K562 (cell line): Measurements from ENCODE around the gene RPS6KA2. TPM values are rescaled to one million over a fixed set of nuclear protein-coding genes. Genes with fewer than 3 reads are reported as not detected.
A peak's percentile ranks its signal among the peaks of the same experiment; 100 is the strongest.

Experiments
- ATAC-seq: fragments of 200-7000 bp; cut with Tn5 transposase; 3 replicates; pipeline ENCODE4 v1.9.1; 2020; ENCODE audit warnings: moderate library complexity
- BruUV-seq: library from RNA; stranded (reverse); fragments of 400-500 nt; replicated peaks from 2 replicates; lab custom pipeline; 2021; lab: Mats Ljungman, UMichigan
- CTCF ChIA-PET: fragments of 300-600 bp; formaldehyde crosslinking; extraction: SDS; loops from one replicate; lab custom pipeline; 2021; ENCODE audit warnings: low intra/inter-chr PET ratio; lab: Yijun Ruan, JAX
- POLR2A ChIA-PET: fragments of 300-600, 350-650 bp; sonication (Branson Sonifier 250); formaldehyde crosslinking; extraction: SDS; loops from one replicate; lab custom pipeline; 2021; ENCODE audit warnings: antibody characterized with exemption, inconsistent platforms; lab: Yijun Ruan, JAX
- DNase-seq, 4 experiments: peaks; one replicate each; pipeline versions ENCODE4 v3.0.0 to v3.0.0-alpha.2; 2011 to 2018; ENCODE audit warnings: low spot score in 3 of 4, mixed read lengths in 3 of 4; ENCODE audit errors: extremely low read depth in 1 of 4
- FAIRE-seq: peaks from 2 replicates; lab custom pipeline; 2011; peaks lifted over from hg19 to GRCh38; lab: Jason Lieb, UNC
- H2AFZ ChIP-seq: 2 replicates; pipeline ENCODE4 v1.6.0; 2011; ENCODE audit warnings: low read depth, low read length, control low read depth, inconsistent platforms
- H3K27ac ChIP-seq: fragments of 200-600 bp; 3 replicates; pipeline ENCODE4 v1.8.0; 2011; ENCODE audit warnings: low read depth, mild to moderate bottlenecking, control low read depth, inconsistent platforms, low read length, moderate library complexity, mixed read lengths; ENCODE audit errors: extremely low read depth
- H3K27me3 ChIP-seq, 2 experiments: fragments of 300-600 bp in 1 of 2; 2 replicates in 1 of 2; 3 replicates in 1 of 2; pipeline versions ENCODE4 v1.6.0 to v1.8.0; 2011; ENCODE audit warnings: inconsistent platforms in 2 of 2, low read length in 2 of 2, mild to moderate bottlenecking in 1 of 2, mixed read lengths in 1 of 2, moderate library complexity in 1 of 2; ENCODE audit not compliant: control insufficient read depth in 2 of 2, insufficient read depth in 2 of 2
- H3K36me3 ChIP-seq: fragments of 300-600 bp; 3 replicates; pipeline ENCODE4 v1.8.0; 2011; ENCODE audit warnings: mild to moderate bottlenecking, low read length, inconsistent platforms; ENCODE audit not compliant: control insufficient read depth, insufficient read depth
- H3K4me1 ChIP-seq, 2 experiments: fragments of 200-600 bp in 1 of 2; replicated peaks in 1 of 2; 2 replicates in 1 of 2; 3 replicates in 1 of 2; pipeline versions ENCODE4 v1.5.1 to v1.8.0; 2011; ENCODE audit warnings: inconsistent platforms in 2 of 2, low read length in 2 of 2, mild to moderate bottlenecking in 1 of 2, mixed read lengths in 1 of 2, moderate library complexity in 1 of 2; ENCODE audit not compliant: control insufficient read depth in 2 of 2, insufficient read depth in 2 of 2
- H3K4me2 ChIP-seq: 2 replicates; pipeline ENCODE4 v1.6.1; 2011; ENCODE audit warnings: low read length, control low read depth, inconsistent platforms, mixed read lengths; ENCODE audit not compliant: insufficient read depth
- H3K4me3 ChIP-seq: fragments of 200-600 bp; sonication (generic), shearing (Covaris generic); 2 replicates; pipeline ENCODE4 v1.5.1; 2016; ENCODE audit warnings: control low read depth, inconsistent platforms
- H3K79me2 ChIP-seq: fragments of 200-600 bp; 3 replicates; pipeline ENCODE4 v1.8.0; 2011; ENCODE audit warnings: low read length, inconsistent platforms; ENCODE audit not compliant: control insufficient read depth, insufficient read depth
- H3K9ac ChIP-seq, 2 experiments: 2 replicates each; pipeline versions ENCODE4 v1.6.0 to v1.6.1; 2011; ENCODE audit warnings: low read depth in 2 of 2, low read length in 2 of 2, control low read depth in 1 of 2, inconsistent platforms in 1 of 2, mild to moderate bottlenecking in 1 of 2, mixed read lengths in 1 of 2; ENCODE audit not compliant: insufficient read depth in 1 of 2
- H3K9me1 ChIP-seq: one replicate; pipeline ENCODE4 v1.6.0; 2011; ENCODE audit warnings: inconsistent platforms, mild to moderate bottlenecking, low read length, moderate library complexity; ENCODE audit not compliant: control insufficient read depth, insufficient read depth
- H3K9me3 ChIP-seq: replicated peaks from 2 replicates; pipeline ENCODE4 v1.5.1; 2011; ENCODE audit warnings: low read depth, low read length, inconsistent platforms; ENCODE audit not compliant: control insufficient read depth, insufficient read depth
- H4K20me1 ChIP-seq: replicated peaks from 2 replicates; pipeline ENCODE4 v1.6.1; 2011; ENCODE audit warnings: low read length, inconsistent platforms, mixed read lengths; ENCODE audit not compliant: control insufficient read depth, insufficient read depth
- CREB3L1 ChIP-seq: fragments of 450-650 bp; IDR thresholded peaks from 2 replicates; pipeline ENCODE4 v1.6.1; 2014; ENCODE audit warnings: low read depth, mild to moderate bottlenecking, moderate library complexity, borderline replicate concordance
- DIDO1 ChIP-seq: fragments of 450-650 bp; IDR thresholded peaks from 2 replicates; pipeline ENCODE4 v1.6.1; 2016; ENCODE audit warnings: low read depth, missing biosample characterization, missing genetic modification characterization
- ELF4 ChIP-seq: fragments of 450-650 bp; formaldehyde crosslinking; IDR thresholded peaks from 2 replicates; pipeline ENCODE4 v1.4.0; 2022; ENCODE audit warnings: missing genetic modification characterization
- HOXB6 ChIP-seq: fragments of 250-450 bp; sonication (Bioruptor Pico); IDR thresholded peaks from 2 replicates; pipeline ENCODE4 v1.5.1; 2022; ENCODE audit warnings: mild to moderate bottlenecking, borderline replicate concordance
- PTTG1 ChIP-seq: fragments of 450-650 bp; IDR thresholded peaks from 2 replicates; pipeline ENCODE4 v1.6.1; 2016; ENCODE audit warnings: low read depth, mild to moderate bottlenecking, missing genetic modification characterization, missing compliant biosample characterization
- RERE ChIP-seq: sonication (generic); formaldehyde crosslinking; IDR thresholded peaks from 2 replicates; pipeline ENCODE4 v1.8.0; 2023; ENCODE audit warnings: missing genetic modification reagents, mild to moderate bottlenecking, borderline replicate concordance
- SIRT6 ChIP-seq: IDR thresholded peaks from one replicate; pipeline ENCODE4 v1.6.1; 2012; ENCODE audit warnings: low read depth, mild to moderate bottlenecking, control low read depth, inconsistent platforms, low read length, moderate library complexity
- SPI1 ChIP-seq: IDR thresholded peaks from 2 replicates; pipeline ENCODE4 v1.6.1; 2011; ENCODE audit warnings: low read depth, low read length, control low read depth, borderline replicate concordance
- ZNF140 ChIP-seq: fragments of 250-450 bp; sonication (Bioruptor Pico); IDR thresholded peaks from 2 replicates; pipeline ENCODE4 v1.8.0; 2021; ENCODE audit warnings: moderate library complexity, mild to moderate bottlenecking, inconsistent platforms
- WGBS: fragments of 100-300 bp; shearing (Covaris generic); methylation state at CpG from one replicate; pipeline ENCODE4 v1.1.6; 2016; ENCODE audit warnings: low coverage, mixed read lengths; ENCODE audit not compliant: insufficient coverage; ENCODE audit errors: missing lambda C conversion rate; 5-methylcytosine and 5-hydroxymethylcytosine counted together
- in situ Hi-C: fragments of 300-500 bp; cut with MboI; formaldehyde crosslinking; loops from 4 replicates; pipeline ENCODE4 v1.15.0; 2018; ENCODE audit warnings: inconsistent platforms, mixed read lengths
- intact Hi-C: fragments of 100-400 bp; cut with micrococcal nuclease; formaldehyde crosslinking; loops from 2 replicates; pipeline ENCODE4 v1.14.2; 2022
- polyA plus RNA-seq, 8 experiments: library from polyadenylated mRNA; depleted of rRNA in 4 of 8; stranded (reverse) in 5 of 8; unstranded in 3 of 8; fragments of >200 nt; fragmentation: Nextera tagmentation in 2 of 8; fragmentation: Illumina TruSeq in 1 of 8; extraction: Ambion mirVana in 2 of 8; extraction: Trizol in 1 of 8; gene quantifications; 2 replicates each; pipeline versions ENCODE4 v1.2.1 to v1.2.3, GENCODE V29; 2011 to 2014; ENCODE audit warnings: inconsistent platforms in 1 of 8, missing spikeins in 1 of 8
- total RNA-seq, 7 experiments: library from RNA; depleted of rRNA in 6 of 7; stranded (reverse); fragments of >200 nt in 6 of 7; fragmentation: Illumina TruSeq in 2 of 7; extraction: Trizol in 2 of 7; gene quantifications; 2 replicates each; pipeline versions ENCODE4 v1.2.1 to v1.2.3, GENCODE V29; 2011 to 2021; ENCODE audit warnings: low replicate concordance in 1 of 7

RPS6KA2 gene
- total and polyA plus RNA-seq, 9 of the 15 experiments (the other 6 are each of a cell fraction or from before 2014, with no cell fraction given) = 0.29 to 1.00 (median 0.53) TPM

GRCh38 chr6:166433096-166433495 is 194.0 kb downstream of the RPS6KA2 start:
- FAIRE-seq (no peak), ATAC-seq (no peak)
- WGBS = under 1% methylated on average over 10 of the region's 10 CpGs
- H3K4me3 ChIP-seq = no peak overlapping the region
- in situ Hi-C loops = no loop called here
- no TSS peak for BruUV-seq
- no peaks in the 10 kb centered on the region for H3K79me2 ChIP-seq
- no peak overlapping the region for H2AFZ ChIP-seq
- no peaks in the 10 kb centered on the region for H3K36me3 ChIP-seq
- POLR2A ChIA-PET = no interaction called here
- no peak overlapping the region for H3K4me2 ChIP-seq
- peaks cover 0 to 3% of the 10 kb centered on the region in 2 experiments; a peak in 1 of 5 replicates for H3K4me1 ChIP-seq
- H3K27ac ChIP-seq = no peak overlapping the region
- TF ChIP-seq ZNF140 (CRISPR knock-in tag) = no peak
- TF ChIP-seq SPI1 = 0 out of 2 replicates have a peak, but pooled peaks have one; percentile 7
- TF ChIP-seq, all 486 proteins: peak for 1
- no peak for DNase-seq
- CTCF ChIA-PET = no interaction called here
- Histone ChIP-seq H3K27me3 (peaks cover 51 to 68% of the 10 kb centered on the region in 2 experiments), H3K9me3 (no peaks in the 10 kb centered on the region), H4K20me1 (no peaks in the 10 kb centered on the region; the same call in 1 of the 2 replicates), H3K9ac (no peak overlapping the region), H3K9me1 (peaks cover 5% of the 10 kb centered on the region)
- intact Hi-C loops = no loop called here

- Histone ChIP-seq H3K4me1 (no peaks in the 10 kb centered on the region), H3K79me2 (no peaks in the 10 kb centered on the region), H3K9ac (no peak overlapping the region), H3K27ac (no peak overlapping the region), H2AFZ (no peak overlapping the region), H3K27me3 (peaks cover 23 to 40% of the 10 kb centered on the region in 2 experiments), H3K36me3 (no peaks in the 10 kb centered on the region), H3K4me3 (no peak overlapping the region), H3K4me2 (no peak overlapping the region), H3K9me3 (no peaks in the 10 kb centered on the region), H4K20me1 (no peaks in the 10 kb centered on the region), H3K9me1 (peaks cover 5% of the 10 kb centered on the region)
- 2% methylated on average over 17 of the region's 17 CpGs for WGBS
- intact Hi-C loops = no loop called here
- TF ChIP-seq RERE (CRISPR knock-in tag) (no peak), SIRT6 (no peak), PTTG1 (tag) (no peak), HOXB6 (no peak), ELF4 (CRISPR knock-in tag) (no peak), DIDO1 (tag) (no peak), CREB3L1 (no peak)
- ChIA-PET CTCF (no interaction called here), POLR2A (interaction anchor here (1.2 kb wide), 1 partner anchor 9 kb away, joined by 4 read pairs; no protein-coding TSS in a partner anchor)
- no TSS peak for BruUV-seq
- FAIRE-seq = no peak
- no peak for ATAC-seq
- DNase-seq = no peak
- in situ Hi-C loops = no loop called here
These were observed 196.8 kb downstream of the RPS6KA2 start for GRCh38 chr6:166430269-166430668.
